DMS153 treated with DMSO at 0.1 percent for 48 hours (cell line): ENCODE data around the gene PLIN3.
A peak's percentile ranks its signal among the peaks of the same experiment; 100 is the strongest.
"Not testable (repeated sequence)": the region's sequence is repeated elsewhere in the genome, so short reads cannot be mapped to it uniquely, and the experiment has no call there.

Experiments
- DNase-seq: peaks from one replicate; lab custom pipeline; 2025; ENCODE audit not compliant: unreplicated experiment; lab: John Stamatoyannopoulos, UW

The PLIN3 gene

GRCh38 chr19:4849019-4849418 lies 18.4 kb downstream of the PLIN3 start:
- DNase-seq, result no peak

- DNase-seq, result no peak
Observed at GRCh38 chr19:4847190-4847973, 20.1 kb downstream of the PLIN3 start.

- DNase-seq, result not testable (repeated sequence)
Observed at GRCh38 chr19:4845975-4846374, 21.5 kb downstream of the PLIN3 start.

- no peak for DNase-seq
Observed at GRCh38 chr19:4844348-4845179, 22.9 kb downstream of the PLIN3 start.

GRCh38 chr19:4843647-4843965 lies 23.9 kb downstream of the PLIN3 start:
- DNase-seq, result no peak

- DNase-seq, result no peak
Observed at GRCh38 chr19:4839192-4839591, 28.3 kb downstream of the PLIN3 start.

GRCh38 chr19:4832776-4833175 lies 34.7 kb downstream of the PLIN3 start:
- no peak for DNase-seq

GRCh38 chr19:4831979-4832340 lies 35.5 kb downstream of the PLIN3 start:
- not testable (repeated sequence) for DNase-seq

GRCh38 chr19:4831304-4831978 lies 36.0 kb downstream of the PLIN3 start, which contains the start of gene TICAM1:
TSS of gene TICAM1 (minus strand) at chr19:4831712. CDS start at chr19:4818377, 13,335 bp downstream.
- no peak for DNase-seq

- no peak for DNase-seq
Observed at GRCh38 chr19:4830768-4831265, 36.6 kb downstream of the PLIN3 start.

- DNase-seq, result no peak
Observed at GRCh38 chr19:4830332-4830731, 37.1 kb downstream of the PLIN3 start.

- no peak for DNase-seq
Observed at GRCh38 chr19:4829001-4829712, 38.3 kb downstream of the PLIN3 start.

GRCh38 chr19:4823577-4823976 lies 43.9 kb downstream of the PLIN3 start:
- no peak for DNase-seq

GRCh38 chr19:4822354-4822753 lies 45.1 kb downstream of the PLIN3 start:
- not testable (repeated sequence) for DNase-seq

- DNase-seq, result no peak
Observed at GRCh38 chr19:4821265-4821664, 46.2 kb downstream of the PLIN3 start.

GRCh38 chr19:4817467-4818277 lies 49.8 kb downstream of the PLIN3 start:
- DNase-seq, result no peak

- no peak for DNase-seq
Observed at GRCh38 chr19:4816950-4817278, 50.6 kb downstream of the PLIN3 start.

GRCh38 chr19:4816202-4816949 lies 51.1 kb downstream of the PLIN3 start:
- peak; percentile 44 for DNase-seq

- DNase-seq, result peak; percentile 87
Observed at GRCh38 chr19:4815426-4816201, 51.9 kb downstream of the PLIN3 start.
